ENCODE data around the gene SULT1E1. TPM values are rescaled to one million over a fixed set of nuclear protein-coding genes. Genes with fewer than 3 reads are reported as not detected.

The SULT1E1 gene
- polyA plus RNA-seq, 1 donor (not counting 4 experiments of a cell fraction or from before 2014, with no cell fraction given) = 4.6 TPM

DNA sequence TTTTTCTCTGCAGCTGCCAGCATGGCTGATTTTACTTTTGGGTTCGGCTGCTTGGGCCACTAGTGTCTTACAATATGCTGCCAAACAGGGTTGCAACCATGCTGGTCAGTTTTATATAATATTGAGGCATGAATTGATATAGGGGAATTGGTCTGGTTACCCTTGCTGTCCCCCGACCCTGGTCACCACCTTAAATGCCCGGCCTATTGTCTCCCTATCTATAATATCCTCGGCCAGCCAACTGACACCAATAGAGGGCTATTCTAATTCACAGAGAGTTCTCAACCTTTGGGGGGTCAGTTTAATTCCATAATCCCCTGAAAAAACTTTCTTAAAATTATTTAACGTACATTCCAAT is 28.7 kb downstream of the SULT1E1 start:
- Histone ChIP-seq H3K36me3 (ENCODE audit: control insufficient read depth in 2 of 2, extremely low read depth in 1 of 2, insufficient read depth in 2 of 2, low read length in 2 of 2) (no peaks in the 10 kb centered on the region), H3K4me3 (ENCODE audit: control insufficient read depth in 2 of 3, extremely low read depth in 1 of 3, insufficient read depth in 2 of 3, low read depth in 1 of 3, low read length in 3 of 3) (no peak overlapping the region), H3K4me2 (ENCODE audit: control insufficient read depth, extremely low read depth, insufficient read depth, low read depth, low read length) (no peak overlapping the region), H3K9me1 (ENCODE audit: control insufficient read depth, extremely low read depth, insufficient read depth, low read length) (no peaks in the 10 kb centered on the region), H3K9me3 (ENCODE audit: control insufficient read depth, low read depth, low read length) (no peaks in the 10 kb centered on the region), H2AFZ (ENCODE audit: control insufficient read depth, low read length) (no peak overlapping the region), H3K27ac (ENCODE audit: control insufficient read depth, insufficient read depth, low read length) (no peak overlapping the region), H3K79me2 (ENCODE audit: control insufficient read depth, insufficient read depth, low read length) (no peaks in the 10 kb centered on the region), H3K9ac (ENCODE audit: control insufficient read depth, extremely low read depth, insufficient read depth, low read length) (no peak overlapping the region), H4K20me1 (ENCODE audit: control insufficient read depth, extremely low read depth, insufficient read depth, low read length) (no peaks in the 10 kb centered on the region), H3K4me1 (ENCODE audit: control insufficient read depth, extremely low read depth, insufficient read depth, low read length) (peaks cover 3% of the 10 kb centered on the region), H3K27me3 (ENCODE audit: control insufficient read depth, extremely low read depth, insufficient read depth, low read length) (no peaks in the 10 kb centered on the region)
- FAIRE-seq = no peak
- dilution Hi-C loops (cut with MboI; ENCODE audit: extremely low pct_ligation_motif_present, low sequenced_read_pairs) = no loop called here
- no peak for DNase-seq (ENCODE audit: low read depth, low spot score)
- TF ChIP-seq, protein P1, sequence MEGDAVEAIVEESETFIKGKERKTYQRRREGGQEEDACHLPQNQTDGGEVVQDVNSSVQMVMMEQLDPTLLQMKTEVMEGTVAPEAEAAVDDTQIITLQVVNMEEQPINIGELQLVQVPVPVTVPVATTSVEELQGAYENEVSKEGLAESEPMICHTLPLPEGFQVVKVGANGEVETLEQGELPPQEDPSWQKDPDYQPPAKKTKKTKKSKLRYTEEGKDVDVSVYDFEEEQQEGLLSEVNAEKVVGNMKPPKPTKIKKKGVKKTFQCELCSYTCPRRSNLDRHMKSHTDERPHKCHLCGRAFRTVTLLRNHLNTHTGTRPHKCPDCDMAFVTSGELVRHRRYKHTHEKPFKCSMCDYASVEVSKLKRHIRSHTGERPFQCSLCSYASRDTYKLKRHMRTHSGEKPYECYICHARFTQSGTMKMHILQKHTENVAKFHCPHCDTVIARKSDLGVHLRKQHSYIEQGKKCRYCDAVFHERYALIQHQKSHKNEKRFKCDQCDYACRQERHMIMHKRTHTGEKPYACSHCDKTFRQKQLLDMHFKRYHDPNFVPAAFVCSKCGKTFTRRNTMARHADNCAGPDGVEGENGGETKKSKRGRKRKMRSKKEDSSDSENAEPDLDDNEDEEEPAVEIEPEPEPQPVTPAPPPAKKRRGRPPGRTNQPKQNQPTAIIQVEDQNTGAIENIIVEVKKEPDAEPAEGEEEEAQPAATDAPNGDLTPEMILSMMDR (optimal IDR thresholded peaks at IDR 0.05 in 1 of 3, IDR thresholded peaks at IDR 0.05 in 1 of 3, conservative IDR thresholded peaks at IDR 0.05 in 1 of 3; ENCODE audit: extremely low read depth in 1 of 3, insufficient read depth in 2 of 3, low read length in 3 of 3) = no peak
- no peak for TF ChIP-seq EZH2 (IDR thresholded peaks at IDR 0.05; ENCODE audit: low read length)

GRCh38 chr4:69830560-69831269 is 29.2 kb downstream of the SULT1E1 start:
- Histone ChIP-seq H3K4me3 (ENCODE audit: control insufficient read depth in 2 of 3, extremely low read depth in 1 of 3, insufficient read depth in 2 of 3, low read depth in 1 of 3, low read length in 3 of 3) (no peak overlapping the region), H3K4me2 (ENCODE audit: control insufficient read depth, extremely low read depth, insufficient read depth, low read depth, low read length) (no peak overlapping the region)
- no peak for FAIRE-seq

More at GRCh38 chr4:69830560-69831269, 29.2 kb downstream of the SULT1E1 start:
- no peak overlapping the region for H3K9ac ChIP-seq (ENCODE audit: control insufficient read depth, extremely low read depth, insufficient read depth, low read length)
- TF ChIP-seq, protein P1 (optimal IDR thresholded peaks at IDR 0.05 in 1 of 3, IDR thresholded peaks at IDR 0.05 in 1 of 3, conservative IDR thresholded peaks at IDR 0.05 in 1 of 3; ENCODE audit: extremely low read depth in 1 of 3, insufficient read depth in 2 of 3, low read length in 3 of 3) = no peak
- TF ChIP-seq EZH2 (IDR thresholded peaks at IDR 0.05; ENCODE audit: low read length) = no peak
- H3K9me1 ChIP-seq (ENCODE audit: control insufficient read depth, extremely low read depth, insufficient read depth, low read length) = no peaks in the 10 kb centered on the region
- peak overlapping the region; percentile 54 for H2AFZ ChIP-seq (ENCODE audit: control insufficient read depth, low read length)
- no peak for DNase-seq (ENCODE audit: low read depth, low spot score)
- H4K20me1 ChIP-seq (ENCODE audit: control insufficient read depth, extremely low read depth, insufficient read depth, low read length) = no peaks in the 10 kb centered on the region
- peaks cover 3% of the 10 kb centered on the region for H3K4me1 ChIP-seq (ENCODE audit: control insufficient read depth, extremely low read depth, insufficient read depth, low read length)
- H3K36me3 ChIP-seq (ENCODE audit: control insufficient read depth in 2 of 2, extremely low read depth in 1 of 2, insufficient read depth in 2 of 2, low read length in 2 of 2) = no peaks in the 10 kb centered on the region
- H3K79me2 ChIP-seq (ENCODE audit: control insufficient read depth, insufficient read depth, low read length) = no peaks in the 10 kb centered on the region
- no peak overlapping the region for H3K27ac ChIP-seq (ENCODE audit: control insufficient read depth, insufficient read depth, low read length)
- H3K27me3 ChIP-seq (ENCODE audit: control insufficient read depth, extremely low read depth, insufficient read depth, low read length) = no peaks in the 10 kb centered on the region
- no peaks in the 10 kb centered on the region for H3K9me3 ChIP-seq (ENCODE audit: control insufficient read depth, low read depth, low read length)
- dilution Hi-C loops (cut with MboI; ENCODE audit: extremely low pct_ligation_motif_present, low sequenced_read_pairs) = no loop called here

Measured in keratinocyte (primary cell).